ENCODE data around the gene FAM161B.
"Not testable (repeated sequence)": the region's sequence is repeated elsewhere in the genome, so short reads cannot be mapped to it uniquely, and the experiment has no call there.

The FAM161B gene

DNA sequence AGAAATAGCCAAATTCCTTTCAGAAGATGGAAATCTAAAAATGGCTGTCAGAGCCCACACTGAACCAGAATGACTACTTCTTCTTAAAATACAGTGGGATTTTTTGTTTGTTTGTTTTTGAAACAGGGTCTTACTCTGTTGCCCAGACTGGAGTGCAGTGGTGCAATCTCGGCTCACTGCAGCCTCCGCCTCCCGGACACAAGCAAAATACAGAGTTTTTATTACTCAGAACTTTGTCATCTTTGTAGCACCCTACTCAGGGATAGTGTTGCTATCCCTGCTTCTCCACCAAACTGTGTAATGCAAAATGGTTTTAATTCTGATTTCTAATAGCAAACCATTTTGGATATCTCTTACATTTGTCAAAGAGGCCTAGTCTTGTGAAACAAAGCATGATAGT lies 46.9 kb downstream of the FAM161B start:
- peaks cover 71% of the 10 kb centered on the region for H3K36me3 ChIP-seq (ENCODE audit: control insufficient read depth, low read length)

DNA sequence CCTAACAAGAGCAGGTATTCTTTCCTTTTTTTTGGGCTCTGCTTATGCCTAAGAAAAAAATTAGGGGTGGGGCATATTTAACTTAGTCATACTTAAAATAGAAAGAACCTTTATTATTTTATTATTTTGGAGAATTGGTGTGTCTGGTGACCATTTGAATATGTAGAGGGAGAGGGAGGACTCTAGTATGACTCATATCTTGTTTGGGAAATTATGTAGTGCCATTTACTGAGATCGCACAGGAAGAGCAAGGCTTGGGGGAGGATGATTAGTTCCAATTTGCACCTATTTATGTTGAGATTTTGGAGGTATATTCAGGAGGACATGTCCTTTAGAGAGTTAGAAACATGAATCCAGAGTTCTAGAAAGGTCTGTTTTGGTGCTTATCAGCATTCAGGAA lies 53.4 kb downstream of the FAM161B start:
- peaks cover 3% of the 10 kb centered on the region; the same call in 1 of the 2 replicates for H3F3A ChIP-seq (ENCODE audit: control insufficient read depth, insufficient read depth)
- H3K27ac ChIP-seq (ENCODE audit: low read depth, low read length), result no peak overlapping the region
- H3K4me1 ChIP-seq (ENCODE audit: control insufficient read depth, low read length), result no peaks in the 10 kb centered on the region
- no peak overlapping the region for H3K4me2 ChIP-seq (ENCODE audit: low read length)
- no peaks in the 10 kb centered on the region for H3K9me3 ChIP-seq (ENCODE audit: control insufficient read depth, insufficient read depth, low read length)
- no peaks in the 10 kb centered on the region for H3K27me3 ChIP-seq (ENCODE audit: control insufficient read depth, low read length)
- no peak overlapping the region for H3K4me3 ChIP-seq (ENCODE audit: low read length)
- H3K9me2 ChIP-seq (replicated peaks; ENCODE audit: control insufficient read depth, low read length), result no peaks in the 10 kb centered on the region
- peaks cover 80% of the 10 kb centered on the region for H3K36me3 ChIP-seq (ENCODE audit: control insufficient read depth, low read length)
- H4K20me1 ChIP-seq (ENCODE audit: control insufficient read depth, insufficient read depth, low read depth, low read length), result no peaks in the 10 kb centered on the region
- peaks cover 17% of the 10 kb centered on the region for H3K79me2 ChIP-seq (ENCODE audit: control insufficient read depth, low read length)
- TF ChIP-seq, protein P1, sequence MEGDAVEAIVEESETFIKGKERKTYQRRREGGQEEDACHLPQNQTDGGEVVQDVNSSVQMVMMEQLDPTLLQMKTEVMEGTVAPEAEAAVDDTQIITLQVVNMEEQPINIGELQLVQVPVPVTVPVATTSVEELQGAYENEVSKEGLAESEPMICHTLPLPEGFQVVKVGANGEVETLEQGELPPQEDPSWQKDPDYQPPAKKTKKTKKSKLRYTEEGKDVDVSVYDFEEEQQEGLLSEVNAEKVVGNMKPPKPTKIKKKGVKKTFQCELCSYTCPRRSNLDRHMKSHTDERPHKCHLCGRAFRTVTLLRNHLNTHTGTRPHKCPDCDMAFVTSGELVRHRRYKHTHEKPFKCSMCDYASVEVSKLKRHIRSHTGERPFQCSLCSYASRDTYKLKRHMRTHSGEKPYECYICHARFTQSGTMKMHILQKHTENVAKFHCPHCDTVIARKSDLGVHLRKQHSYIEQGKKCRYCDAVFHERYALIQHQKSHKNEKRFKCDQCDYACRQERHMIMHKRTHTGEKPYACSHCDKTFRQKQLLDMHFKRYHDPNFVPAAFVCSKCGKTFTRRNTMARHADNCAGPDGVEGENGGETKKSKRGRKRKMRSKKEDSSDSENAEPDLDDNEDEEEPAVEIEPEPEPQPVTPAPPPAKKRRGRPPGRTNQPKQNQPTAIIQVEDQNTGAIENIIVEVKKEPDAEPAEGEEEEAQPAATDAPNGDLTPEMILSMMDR (IDR thresholded peaks at IDR 0.05; ENCODE audit: low read depth, low read length, poor library complexity, severe bottlenecking), result no peak
- no peak for TF ChIP-seq EZH2phosphoT487 (IDR thresholded peaks at IDR 0.05; ENCODE audit: borderline replicate concordance, low read length)

More for the DNA sequence above, 46.9 kb downstream of the FAM161B start:
- Histone ChIP-seq H3K79me2 (ENCODE audit: control insufficient read depth, low read length) (no peaks in the 10 kb centered on the region), H3K27ac (ENCODE audit: low read depth, low read length) (no peak overlapping the region), H3K4me3 (ENCODE audit: low read length) (no peak overlapping the region), H3K9me2 (replicated peaks; ENCODE audit: control insufficient read depth, low read length) (no peaks in the 10 kb centered on the region), H3F3A (ENCODE audit: control insufficient read depth, insufficient read depth) (no peaks in the 10 kb centered on the region), H3K9me3 (ENCODE audit: control insufficient read depth, insufficient read depth, low read length) (no peaks in the 10 kb centered on the region), H3K4me1 (ENCODE audit: control insufficient read depth, low read length) (no peaks in the 10 kb centered on the region), H4K20me1 (ENCODE audit: control insufficient read depth, insufficient read depth, low read depth, low read length) (no peaks in the 10 kb centered on the region), H3K27me3 (ENCODE audit: control insufficient read depth, low read length) (no peaks in the 10 kb centered on the region), H3K4me2 (ENCODE audit: low read length) (no peak overlapping the region)
- TF ChIP-seq, protein P1 (IDR thresholded peaks at IDR 0.05; ENCODE audit: low read depth, low read length, poor library complexity, severe bottlenecking), result no peak
- TF ChIP-seq EZH2phosphoT487 (IDR thresholded peaks at IDR 0.05; ENCODE audit: borderline replicate concordance, low read length), result no peak

DNA sequence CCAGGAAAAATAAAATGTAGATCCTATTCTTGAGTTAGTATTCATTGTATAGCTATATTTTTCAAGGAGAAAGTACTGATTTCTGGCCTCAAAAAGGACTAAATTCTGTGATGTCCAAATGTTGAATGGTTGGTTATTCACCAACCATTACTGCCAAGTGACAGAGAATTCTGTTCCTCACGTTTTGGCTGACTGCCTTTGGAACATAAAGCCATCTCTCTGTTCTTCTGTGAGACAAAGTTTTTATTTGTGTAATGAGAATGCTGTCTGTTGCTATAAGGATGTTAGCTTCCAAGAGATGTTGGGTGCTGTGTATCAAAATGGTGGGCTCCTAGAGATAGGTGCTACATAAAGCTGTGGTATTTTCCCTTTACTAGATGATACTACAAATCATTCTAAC lies 54.0 kb downstream of the FAM161B start:
- H3K9me3 ChIP-seq (ENCODE audit: control insufficient read depth, insufficient read depth, low read length), result no peaks in the 10 kb centered on the region
- peaks cover 77% of the 10 kb centered on the region for H3K36me3 ChIP-seq (ENCODE audit: control insufficient read depth, low read length)

DNA sequence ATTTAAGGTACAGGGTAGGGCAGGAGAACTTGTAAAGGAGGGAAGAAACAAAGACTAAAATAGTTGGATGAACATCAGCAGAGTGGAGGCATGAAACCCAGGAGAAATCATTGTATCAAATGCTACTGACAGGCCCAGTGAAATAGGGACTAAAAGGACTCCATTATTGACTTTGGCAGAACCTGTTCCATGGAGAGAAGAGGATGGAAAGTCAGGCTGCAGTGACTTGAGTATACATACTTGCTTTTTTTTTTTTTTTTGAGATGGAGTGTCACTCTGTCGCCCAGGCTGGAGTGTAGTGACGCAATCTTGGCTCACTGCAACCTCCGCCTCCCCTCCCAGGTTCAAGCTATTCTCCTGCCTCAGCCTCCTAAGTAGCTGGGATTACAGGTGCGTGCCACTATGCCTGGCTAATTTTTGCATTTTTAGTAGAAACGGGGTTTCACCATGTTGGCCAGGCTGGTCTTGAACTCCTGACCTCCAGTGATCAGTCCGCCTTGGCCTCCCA lies 55.7 kb downstream of the FAM161B start:
- not testable (repeated sequence) for H3K27me3 ChIP-seq (ENCODE audit: control insufficient read depth, low read length); H4K20me1 ChIP-seq (ENCODE audit: control insufficient read depth, insufficient read depth, low read depth, low read length); H3K27ac ChIP-seq (ENCODE audit: low read depth, low read length); H3K4me1 ChIP-seq (ENCODE audit: control insufficient read depth, low read length); H3K4me2 ChIP-seq (ENCODE audit: low read length); H3K9me3 ChIP-seq (ENCODE audit: control insufficient read depth, insufficient read depth, low read length); H3K9me2 ChIP-seq (replicated peaks; ENCODE audit: control insufficient read depth, low read length); H3K4me3 ChIP-seq (ENCODE audit: low read length); H3F3A ChIP-seq (ENCODE audit: control insufficient read depth, insufficient read depth)
- peaks cover 39% of the 10 kb centered on the region for H3K79me2 ChIP-seq (ENCODE audit: control insufficient read depth, low read length)
- peaks cover 64% of the 10 kb centered on the region for H3K36me3 ChIP-seq (ENCODE audit: control insufficient read depth, low read length)

More for the DNA sequence above, 54.0 kb downstream of the FAM161B start:
- Histone ChIP-seq H3K9me2 (replicated peaks; ENCODE audit: control insufficient read depth, low read length) (no peaks in the 10 kb centered on the region), H3F3A (ENCODE audit: control insufficient read depth, insufficient read depth) (peaks cover 3% of the 10 kb centered on the region; the same call in 1 of the 2 replicates), H3K79me2 (ENCODE audit: control insufficient read depth, low read length) (peaks cover 22% of the 10 kb centered on the region), H3K4me2 (ENCODE audit: low read length) (no peak overlapping the region), H3K27ac (ENCODE audit: low read depth, low read length) (no peak overlapping the region), H3K4me1 (ENCODE audit: control insufficient read depth, low read length) (no peaks in the 10 kb centered on the region), H3K4me3 (ENCODE audit: low read length) (no peak overlapping the region), H4K20me1 (ENCODE audit: control insufficient read depth, insufficient read depth, low read depth, low read length) (no peaks in the 10 kb centered on the region), H3K27me3 (ENCODE audit: control insufficient read depth, low read length) (no peaks in the 10 kb centered on the region)
- TF ChIP-seq, protein P1 (IDR thresholded peaks at IDR 0.05; ENCODE audit: low read depth, low read length, poor library complexity, severe bottlenecking), result no peak
- no peak for TF ChIP-seq EZH2phosphoT487 (IDR thresholded peaks at IDR 0.05; ENCODE audit: borderline replicate concordance, low read length)

Measured in DOHH2 (cell line).